Lung (tissue), 12 donors: ENCODE results near the gene PIM3. TPM values are rescaled to one million over a fixed set of nuclear protein-coding genes. Genes with fewer than 3 reads are reported as not detected.
A peak's percentile ranks its signal among the peaks of the same experiment; 100 is the strongest.

ENCODE experiments used
- ATAC-seq: fragments of 200-7000 bp; cut with Tn5 transposase; one replicate; pipeline ENCODE4 v1.9.1; 2020; ENCODE audit warnings: moderate number of reproducible peaks; ENCODE audit not compliant: insufficient read depth, low FRiP score
- DNase-seq, 3 donors: peaks; one replicate each; pipeline ENCODE4 v3.0.0-alpha.2; 2013 to 2017
- H3K27ac ChIP-seq, 2 donors: one replicate each; pipeline ENCODE4 v1.5.1; 2013; ENCODE audit warnings: mild to moderate bottlenecking in 2 of 2, moderate library complexity in 2 of 2, control low read depth in 1 of 2, inconsistent platforms in 1 of 2, low read depth in 1 of 2, low read length in 1 of 2
- H3K27me3 ChIP-seq, 3 donors: one replicate each; pipeline ENCODE4 v1.5.1; 2013; ENCODE audit warnings: low read length in 2 of 3; ENCODE audit not compliant: control insufficient read depth in 3 of 3, insufficient read depth in 3 of 3
- H3K36me3 ChIP-seq, 4 donors: one replicate each; pipeline ENCODE4 v1.5.1; 2013; ENCODE audit warnings: low read length in 4 of 4, mild to moderate bottlenecking in 1 of 4, moderate library complexity in 1 of 4; ENCODE audit not compliant: control insufficient read depth in 4 of 4, insufficient read depth in 4 of 4
- H3K4me1 ChIP-seq, 5 donors: one replicate each; pipeline ENCODE4 v1.5.1; 2013; ENCODE audit warnings: low read length in 5 of 5, mild to moderate bottlenecking in 2 of 5, moderate library complexity in 1 of 5; ENCODE audit not compliant: control insufficient read depth in 5 of 5, insufficient read depth in 5 of 5
- H3K4me3 ChIP-seq: one replicate; pipeline ENCODE4 v1.5.1; 2013; ENCODE audit warnings: mild to moderate bottlenecking, control low read depth, moderate library complexity
- H3K9ac ChIP-seq, 2 donors: one replicate each; pipeline ENCODE4 v1.5.1; 2013; ENCODE audit warnings: low read length in 2 of 2, control low read depth in 1 of 2; ENCODE audit not compliant: insufficient read depth in 1 of 2
- H3K9me3 ChIP-seq, 4 donors: one replicate each; pipeline ENCODE4 v1.5.1; 2013; ENCODE audit warnings: low read length in 3 of 4, mild to moderate bottlenecking in 1 of 4, moderate library complexity in 1 of 4; ENCODE audit not compliant: control insufficient read depth in 4 of 4, insufficient read depth in 3 of 4
- WGBS, 2 donors: extraction: QIAGEN DNeasy Blood & Tissue Kit; methylation state at CpG; one replicate each; pipeline ENCODE4 v1.1.7; 2013; 5-methylcytosine and 5-hydroxymethylcytosine counted together
- polyA plus RNA-seq, 2 donors: library from polyadenylated mRNA; stranded (reverse); fragments of 200-250 nt; gene quantifications; one replicate each; pipeline ENCODE4 v1.2.1, GENCODE V29; 2013
- total RNA-seq, 2 donors: library from RNA; depleted of rRNA in 1 of 2; stranded (reverse); fragments of >200 nt in 1 of 2; gene quantifications; one replicate each; pipeline ENCODE4 v1.2.1, GENCODE V29; 2014 to 2021
- TF ChIP-seq, protein P1 (sequence below): IDR thresholded peaks from 2 replicates; pipeline ENCODE4 v1.5.1; 2012; ENCODE audit warnings: mild to moderate bottlenecking; ENCODE audit errors: control extremely low read depth, extremely low read depth
- donor health status: control.
- donor health status: control.
- donor health status: Bipolar disorder and iron deficiency.
- donor health status: healthy.
- donor health status: DM: yes; HTN: yes; CAD: no.

Gene PIM3
- total and polyA plus RNA-seq, 4 donors = 99.0 to 238 (median 132) TPM

DNA sequence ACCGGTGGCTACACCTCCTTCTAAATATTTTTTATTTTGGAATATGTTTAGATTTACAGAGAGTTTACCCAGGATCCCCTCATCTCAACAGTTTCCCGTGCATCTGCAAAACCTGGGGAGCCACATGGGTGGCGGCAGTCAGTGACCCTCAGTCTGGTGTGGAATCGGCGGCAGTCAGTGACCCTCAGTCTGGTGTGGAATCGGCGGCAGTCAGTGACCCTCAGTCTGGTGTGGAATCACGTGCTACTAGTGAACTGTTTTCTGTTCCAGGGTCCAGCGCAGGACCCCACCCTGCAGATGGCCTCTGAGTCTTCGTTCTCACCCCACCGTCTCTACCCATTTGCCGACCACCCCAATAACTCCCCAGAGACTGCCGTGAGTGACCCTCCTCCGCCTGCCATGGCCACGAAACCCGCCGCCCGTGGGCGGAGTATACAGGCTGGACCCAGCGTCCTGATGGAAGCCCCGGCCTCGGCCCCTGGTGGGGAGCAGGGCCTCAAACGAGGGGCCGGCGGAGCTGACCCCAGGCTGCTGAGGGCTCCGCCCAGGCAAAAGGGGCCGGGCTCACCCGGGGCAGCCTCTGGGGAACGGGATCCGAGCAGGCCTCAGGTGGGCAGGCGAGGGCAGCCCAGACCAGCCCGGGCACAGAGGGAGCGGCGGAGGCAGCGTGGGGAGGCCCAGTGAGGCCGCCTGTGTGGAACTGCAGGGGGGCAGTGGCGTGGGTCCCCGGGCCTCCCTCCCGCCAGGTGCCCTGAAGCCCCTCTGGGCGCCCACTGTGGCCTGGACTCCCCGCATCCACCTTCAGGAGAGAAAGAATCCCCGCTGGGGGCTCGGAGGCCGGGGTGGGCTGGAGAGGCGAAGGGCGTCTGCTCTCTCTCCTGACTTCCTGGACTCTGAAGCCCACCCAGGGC is 49.4 kb downstream of the PIM3 start:
- DNase-seq = no peak

DNA sequence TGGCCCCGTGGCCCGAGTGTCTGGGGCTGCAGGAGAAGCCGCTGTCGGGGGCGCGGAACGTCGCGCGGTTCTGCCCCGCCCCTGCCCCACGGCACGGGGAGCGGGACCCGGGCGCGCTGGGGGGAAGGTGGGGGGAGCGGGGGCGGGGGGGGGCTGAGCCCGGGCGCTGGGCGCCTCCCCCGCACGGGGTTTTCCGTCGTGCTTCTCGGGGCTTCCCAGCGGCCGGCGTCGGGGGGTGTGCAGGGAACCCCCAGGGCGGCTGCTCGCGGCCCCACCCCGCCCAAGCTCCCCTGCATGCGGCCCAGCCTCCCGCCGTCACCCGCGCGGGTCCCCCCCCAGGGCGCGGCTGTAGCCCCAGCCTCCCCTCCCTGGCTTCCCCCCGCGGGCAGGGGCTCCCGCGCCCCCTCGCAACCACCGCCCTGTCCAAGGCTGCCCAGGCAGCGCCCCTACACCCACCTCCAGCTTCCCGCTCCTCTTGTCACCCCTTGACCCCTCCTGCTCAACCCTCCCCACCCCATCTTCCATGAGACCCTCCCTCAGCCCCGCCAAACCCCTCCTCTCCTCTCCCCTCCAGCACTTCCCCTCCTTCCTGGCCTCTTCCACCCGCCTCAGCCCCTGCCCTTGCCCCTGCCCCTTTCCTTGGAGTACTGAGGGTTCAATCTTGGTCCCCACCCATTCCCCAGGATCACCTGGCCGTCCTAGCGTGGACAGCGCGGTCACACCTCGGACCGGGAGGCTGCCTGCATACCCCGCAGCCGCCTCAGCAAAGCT is 50.3 kb downstream of the PIM3 start:
- peaks cover 0 to 6% (median 0%) of the 10 kb centered on the region in 4 donors for H3K9me3 ChIP-seq
- H3K27ac ChIP-seq = no peak overlapping the region
- no peak overlapping the region for H3K9ac ChIP-seq
- 5 to 7% methylated on average over 28 to 60 of the region's 61 CpGs for WGBS, 2 donors
- TF ChIP-seq, protein P1, sequence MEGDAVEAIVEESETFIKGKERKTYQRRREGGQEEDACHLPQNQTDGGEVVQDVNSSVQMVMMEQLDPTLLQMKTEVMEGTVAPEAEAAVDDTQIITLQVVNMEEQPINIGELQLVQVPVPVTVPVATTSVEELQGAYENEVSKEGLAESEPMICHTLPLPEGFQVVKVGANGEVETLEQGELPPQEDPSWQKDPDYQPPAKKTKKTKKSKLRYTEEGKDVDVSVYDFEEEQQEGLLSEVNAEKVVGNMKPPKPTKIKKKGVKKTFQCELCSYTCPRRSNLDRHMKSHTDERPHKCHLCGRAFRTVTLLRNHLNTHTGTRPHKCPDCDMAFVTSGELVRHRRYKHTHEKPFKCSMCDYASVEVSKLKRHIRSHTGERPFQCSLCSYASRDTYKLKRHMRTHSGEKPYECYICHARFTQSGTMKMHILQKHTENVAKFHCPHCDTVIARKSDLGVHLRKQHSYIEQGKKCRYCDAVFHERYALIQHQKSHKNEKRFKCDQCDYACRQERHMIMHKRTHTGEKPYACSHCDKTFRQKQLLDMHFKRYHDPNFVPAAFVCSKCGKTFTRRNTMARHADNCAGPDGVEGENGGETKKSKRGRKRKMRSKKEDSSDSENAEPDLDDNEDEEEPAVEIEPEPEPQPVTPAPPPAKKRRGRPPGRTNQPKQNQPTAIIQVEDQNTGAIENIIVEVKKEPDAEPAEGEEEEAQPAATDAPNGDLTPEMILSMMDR = no peak
- DNase-seq = no peak
- H3K4me3 ChIP-seq = no peak overlapping the region
- ATAC-seq = no peak
- H3K27me3 ChIP-seq = peaks cover 9 to 48% (median 17%) of the 10 kb centered on the region in 3 donors
- peaks cover 0 to 8% (median 6%) of the 10 kb centered on the region in 5 donors for H3K4me1 ChIP-seq
- no peaks in the 10 kb centered on the region for H3K36me3 ChIP-seq

More for the DNA sequence above, 49.4 kb downstream of the PIM3 start:
- ATAC-seq = no peak
- Histone ChIP-seq H3K27ac (no peak overlapping the region), H3K27me3 (peaks cover 5 to 44% (median 17%) of the 10 kb centered on the region in 3 donors), H3K4me3 (no peak overlapping the region), H3K9me3 (peaks cover 0 to 6% (median 0%) of the 10 kb centered on the region in 4 donors), H3K4me1 (peaks cover 0 to 7% (median 6%) of the 10 kb centered on the region in 5 donors), H3K36me3 (no peaks in the 10 kb centered on the region), H3K9ac (no peak overlapping the region)
- TF ChIP-seq, protein P1 = no peak
- 69 to 70% methylated on average over 35 to 46 of the region's 46 CpGs for WGBS, 2 donors

DNA sequence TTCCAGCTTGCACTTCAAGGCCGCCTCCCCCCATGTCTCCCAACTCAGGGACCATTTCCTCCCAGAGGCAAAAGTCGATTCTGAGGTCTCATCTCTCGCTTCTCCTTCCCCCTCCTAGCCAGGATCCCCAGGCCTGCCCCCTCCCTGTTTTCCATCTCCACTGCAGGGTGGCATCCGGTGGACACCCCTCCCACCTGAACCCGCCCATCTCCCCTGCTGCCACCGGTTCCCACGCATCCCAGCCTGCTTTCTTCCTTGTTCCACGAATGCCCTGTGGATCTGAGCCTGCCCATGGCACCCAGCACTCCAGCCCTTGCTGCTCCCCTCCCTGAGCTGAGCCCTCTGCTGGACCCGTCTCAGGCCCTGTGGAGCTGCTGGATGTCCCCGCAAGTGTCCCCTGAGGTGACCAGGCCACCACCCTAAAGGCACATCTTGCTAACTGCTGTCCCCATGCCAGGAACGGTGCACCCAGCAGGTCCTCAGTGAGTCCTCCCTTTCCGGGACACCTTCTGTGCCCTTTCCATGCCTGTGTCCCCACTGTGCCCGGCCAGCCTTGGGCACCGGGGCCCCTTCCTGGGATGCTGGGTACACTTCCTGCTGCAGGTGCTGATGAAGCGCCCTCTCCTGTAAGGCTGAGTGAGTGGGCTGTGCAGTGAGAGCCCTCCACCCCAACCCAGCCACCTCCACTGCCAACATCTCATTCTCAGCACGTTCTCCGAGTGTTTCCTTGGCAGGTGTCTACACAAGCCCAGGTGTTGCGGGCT is 51.1 kb downstream of the PIM3 start:
- Histone ChIP-seq H3K4me1 (peaks cover 0 to 8% (median 6%) of the 10 kb centered on the region in 5 donors), H3K27ac (no peak overlapping the region), H3K9me3 (peaks cover 0 to 6% (median 0%) of the 10 kb centered on the region in 4 donors), H3K36me3 (no peaks in the 10 kb centered on the region), H3K4me3 (no peak overlapping the region), H3K9ac (no peak overlapping the region), H3K27me3 (peaks cover 14 to 51% (median 17%) of the 10 kb centered on the region in 3 donors)
- ATAC-seq (no peak), DNase-seq (peak in 2 of 3 donors; percentile 21 to 61)
- TF ChIP-seq, protein P1 = no peak
- WGBS, 2 donors = 45 to 62% methylated on average over 18 of the region's 18 CpGs
